ENCODE measurements around the gene CD4. TPM values are rescaled to one million over a fixed set of nuclear protein-coding genes. Genes with fewer than 3 reads are reported as not detected.
"Not testable (repeated sequence)": the region's sequence is repeated elsewhere in the genome, so short reads cannot be mapped to it uniquely, and the experiment has no call there.

The CD4 gene
- total RNA-seq, 1 donor from 2014 or later, result not detected

DNA sequence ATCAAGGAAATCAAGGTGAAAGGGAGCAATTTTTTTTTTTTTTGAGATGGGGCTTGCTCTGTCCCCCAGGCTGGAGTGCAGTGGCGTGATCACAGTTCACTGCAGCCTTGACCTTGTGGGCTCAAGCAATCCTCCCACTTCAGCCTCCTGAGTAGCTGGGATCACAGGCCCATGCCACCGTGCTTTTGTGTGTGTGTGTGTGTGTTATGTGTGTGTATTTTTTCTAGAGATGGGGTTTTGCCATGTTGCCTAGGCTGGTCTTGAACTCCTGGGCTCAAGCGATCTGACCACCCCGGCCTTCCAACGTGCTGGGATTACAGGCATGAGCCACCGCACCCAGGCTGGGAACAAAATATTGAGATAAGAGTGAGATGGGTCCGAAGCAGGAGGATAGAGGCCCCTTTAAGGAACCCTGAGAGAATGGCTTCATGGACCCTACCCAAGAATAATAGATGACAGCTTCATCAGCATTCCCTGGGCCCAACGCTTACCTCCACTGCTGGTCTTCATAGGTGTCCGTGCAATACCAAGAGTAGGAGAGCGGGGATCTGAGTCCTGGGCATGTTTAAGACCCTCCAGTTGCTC lies 60.7 kb downstream of the CD4 start:
- no peak for DNase-seq

DNA sequence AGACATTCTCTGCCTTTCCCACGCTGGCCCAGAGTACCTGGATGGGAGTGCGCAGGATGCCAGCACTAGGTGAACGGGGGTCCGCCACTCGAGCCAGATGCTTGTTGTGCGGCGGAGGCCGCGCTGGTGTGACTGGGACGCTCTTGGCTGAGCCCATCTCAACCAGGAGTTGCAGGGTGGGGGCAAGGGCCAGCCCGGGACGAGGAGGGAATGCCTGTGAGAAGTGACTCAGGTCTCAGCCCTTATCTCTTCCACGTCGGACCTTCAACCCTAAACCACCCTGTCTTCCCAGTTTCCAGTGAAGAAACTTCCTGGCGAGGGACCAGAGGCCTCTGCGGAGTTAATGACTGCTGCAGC lies 61.4 kb downstream of the CD4 start:
- DNase-seq, result peak; percentile 19

- peak; percentile 99 for DNase-seq
These were observed 62.0 kb downstream of the CD4 start, which contains the start of gene CDCA3 for GRCh38 chr12:6851153-6851920. CDCA3 (minus strand) TSS chr12:6851286; CDS start chr12:6850952, 334 bp downstream.

DNA sequence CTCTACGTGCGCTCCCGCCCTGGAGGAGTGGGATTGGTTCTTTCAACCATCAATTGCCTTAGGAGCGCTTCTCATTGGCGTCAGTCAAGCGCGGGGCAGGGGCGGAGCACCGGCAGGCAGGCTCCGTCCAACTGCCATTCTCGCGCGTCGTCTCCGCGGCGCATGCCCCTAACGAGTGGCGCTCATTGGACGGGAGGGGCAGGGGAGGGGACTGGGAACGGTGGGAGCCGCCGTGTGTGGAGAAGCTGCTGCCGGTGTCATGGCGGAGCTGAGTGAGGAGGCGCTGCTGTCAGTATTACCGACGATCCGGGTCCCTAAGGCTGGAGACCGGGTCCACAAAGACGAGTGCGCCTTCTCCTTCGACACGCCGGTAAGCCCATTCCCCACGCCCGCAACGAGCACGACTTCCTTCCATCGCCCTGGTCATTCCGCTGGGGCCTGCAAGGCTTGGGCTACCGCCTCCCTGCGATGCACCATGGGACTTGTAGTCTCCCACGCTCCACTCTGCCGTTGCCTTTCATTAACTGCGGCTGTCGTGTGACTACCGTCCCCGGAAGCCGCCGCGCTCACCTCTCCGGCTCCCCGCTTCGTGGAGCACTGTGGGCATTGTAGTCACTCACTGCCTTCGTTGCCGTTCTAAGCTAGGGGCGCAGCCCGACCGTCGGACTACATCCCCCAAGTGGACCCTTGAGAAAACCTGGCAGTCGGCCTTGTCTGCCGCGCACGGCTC lies 62.8 kb downstream of the CD4 start, which contains the start of gene USP5:
TSS of gene USP5 (plus strand) at position 230 of the 730 bp plus-strand sequence. CDS start at position 260, 30 bp downstream.
- peak; percentile 100 for DNase-seq

DNA sequence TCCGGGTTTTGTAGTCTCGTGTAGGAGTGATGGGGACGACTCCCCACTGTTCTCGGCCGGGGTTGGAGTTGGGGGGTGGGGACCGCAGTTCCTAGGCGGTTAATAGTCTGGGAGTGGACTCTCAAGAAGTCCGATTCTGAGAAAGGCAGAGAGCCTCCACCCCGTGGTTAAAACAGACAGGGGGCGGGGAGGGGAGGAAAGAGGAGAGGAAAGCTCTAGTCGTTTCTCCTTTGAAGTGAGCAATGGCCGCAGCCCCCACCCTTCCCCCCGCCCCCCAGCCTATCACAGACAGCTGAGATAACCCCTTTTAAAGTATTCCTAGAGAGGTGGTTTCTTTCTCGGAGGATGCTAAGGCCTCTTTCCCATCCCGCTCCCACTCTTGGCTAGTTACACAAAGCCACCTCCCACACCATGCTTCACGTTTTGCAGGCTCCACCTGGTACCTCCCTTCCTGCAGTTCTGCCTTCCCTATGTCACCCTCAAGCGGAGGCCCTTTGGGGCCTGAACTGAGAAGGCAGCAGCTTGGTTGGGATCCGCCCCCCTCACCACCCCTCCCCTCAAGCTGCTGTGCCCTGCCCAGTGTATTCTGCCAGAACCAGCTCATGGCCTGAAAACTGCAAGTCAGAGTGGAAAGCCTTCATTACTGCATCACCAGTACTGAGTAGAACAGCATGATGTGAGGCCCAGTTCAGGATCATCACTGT lies 63.5 kb downstream of the CD4 start:
- peak; percentile 50 for DNase-seq

GRCh38 chr12:6853626-6854025 lies 64.3 kb downstream of the CD4 start:
- no peak for DNase-seq

- no peak for DNase-seq
These were observed 64.7 kb downstream of the CD4 start for GRCh38 chr12:6854036-6854435.

- DNase-seq, result no peak
These were observed 66.0 kb downstream of the CD4 start for GRCh38 chr12:6855322-6855721.

DNA sequence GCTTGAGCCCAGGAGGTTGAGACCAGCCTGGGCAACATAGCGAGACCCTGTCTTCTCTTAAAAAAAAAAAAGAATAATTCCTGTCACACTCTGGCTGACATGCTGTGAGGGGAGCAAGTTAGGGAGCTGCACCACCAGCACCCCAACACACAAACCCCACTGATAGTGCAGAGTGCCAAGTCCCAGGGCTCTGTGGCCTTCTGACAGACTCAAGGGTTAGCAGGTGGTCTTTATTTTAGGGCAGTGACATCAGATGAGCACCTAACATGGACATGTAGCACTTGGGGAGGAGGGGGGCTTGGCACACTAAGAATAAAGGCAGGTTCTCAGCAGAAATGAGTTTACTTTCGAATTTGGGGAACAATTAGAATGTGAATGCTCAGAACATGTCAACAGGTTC lies 69.5 kb downstream of the CD4 start:
- DNase-seq, result no peak

GRCh38 chr12:6860116-6860515 lies 70.8 kb downstream of the CD4 start:
- no peak for DNase-seq

GRCh38 chr12:6860942-6861341 lies 71.6 kb downstream of the CD4 start:
- DNase-seq, result no peak

DNA sequence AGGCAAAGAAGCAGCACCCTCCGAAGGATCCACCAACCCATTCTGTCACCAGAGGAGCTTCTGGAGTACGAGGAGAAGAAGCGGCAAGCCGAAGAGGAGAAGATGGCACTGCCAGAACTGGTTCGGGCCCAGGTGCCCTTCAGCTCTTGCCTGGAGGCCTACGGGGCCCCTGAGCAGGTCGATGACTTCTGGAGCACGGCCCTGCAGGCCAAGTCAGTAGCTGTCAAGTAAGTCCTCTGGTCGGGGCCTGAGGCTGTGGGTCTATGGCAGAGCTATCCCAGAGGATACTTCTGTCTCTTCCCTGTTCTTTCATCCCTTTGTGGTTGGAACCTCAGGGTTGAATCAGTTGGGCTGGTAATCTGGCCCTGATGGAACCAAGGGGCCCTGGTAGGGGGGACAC lies 72.1 kb downstream of the CD4 start:
- no peak for DNase-seq

GRCh38 chr12:6863033-6863432 lies 73.7 kb downstream of the CD4 start:
- no peak for DNase-seq

- no peak for DNase-seq
These were observed 74.4 kb downstream of the CD4 start for GRCh38 chr12:6863586-6864321.

DNA sequence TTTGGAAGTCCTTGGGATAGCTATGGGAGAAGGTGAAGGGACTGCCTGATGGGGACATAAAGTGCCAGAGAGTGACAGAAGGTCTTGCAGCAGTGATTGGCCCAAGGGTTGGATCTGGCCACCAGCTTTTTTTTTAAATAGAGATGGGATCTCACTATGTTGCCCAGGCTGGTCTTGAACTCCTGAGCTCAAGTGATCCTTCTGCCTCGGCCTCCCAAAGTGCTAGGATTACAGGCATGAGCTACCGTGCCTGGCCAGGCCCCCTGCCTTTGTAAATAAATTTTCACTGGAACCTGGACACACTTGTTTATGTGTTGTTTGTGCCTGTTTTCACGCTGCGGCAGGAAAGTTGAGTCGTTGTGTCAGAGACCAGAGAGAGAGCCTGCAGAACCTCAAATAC lies 76.0 kb downstream of the CD4 start:
- DNase-seq, result not testable (repeated sequence)

GRCh38 chr12:6866163-6866919 lies 77.0 kb downstream of the CD4 start:
- DNase-seq, result no peak

GRCh38 chr12:6866920-6867412 lies 77.6 kb downstream of the CD4 start:
- DNase-seq, result no peak

GRCh38 chr12:6867413-6868210 lies 78.3 kb downstream of the CD4 start, which contains the start of gene TPI1:
TPI1 (plus strand) TSS chr12:6867531; CDS start chr12:6867567, 36 bp downstream.
- peak; percentile 86 for DNase-seq

DNA sequence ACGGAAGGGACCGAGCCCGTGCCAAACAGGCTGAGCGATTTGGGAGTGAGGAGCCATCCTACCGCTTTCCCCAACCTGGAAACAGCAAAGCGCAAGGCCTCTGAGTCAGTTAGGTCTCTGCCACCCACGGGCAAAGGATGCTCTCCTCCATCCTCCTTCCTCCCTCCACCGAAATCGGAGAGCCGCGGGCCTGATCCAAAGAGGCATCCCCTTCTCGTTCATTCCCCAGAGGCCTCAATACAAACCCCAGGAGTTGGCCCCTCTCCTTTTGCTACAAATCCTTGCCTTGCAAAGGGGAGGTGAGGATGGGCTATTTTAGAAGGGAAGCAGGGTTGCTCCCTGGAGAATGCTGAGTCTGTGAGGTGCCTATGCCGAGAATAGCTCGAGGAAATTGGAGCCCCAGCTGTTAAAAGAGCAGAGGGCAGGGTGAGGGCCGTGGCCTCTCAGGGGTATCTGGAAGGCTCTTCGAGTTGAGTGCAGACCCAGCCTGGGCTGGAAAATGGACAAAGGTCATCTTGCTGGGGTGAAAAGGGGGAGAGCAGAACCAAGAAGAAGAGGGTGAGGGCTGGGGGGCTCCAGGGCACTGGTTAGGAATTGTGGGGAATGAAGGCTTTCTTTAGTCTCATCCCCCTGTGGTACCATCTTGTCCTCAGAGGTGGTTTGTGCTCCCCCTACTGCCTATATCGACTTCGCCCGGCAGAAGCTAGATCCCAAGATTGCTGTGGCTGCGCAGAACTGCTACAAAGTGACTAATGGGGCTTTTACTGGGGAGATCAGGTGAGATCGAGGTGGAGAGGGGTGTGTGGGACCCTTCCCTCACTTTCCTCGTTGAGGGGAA lies 79.1 kb downstream of the CD4 start:
- peak; percentile 32 for DNase-seq

Measured in dermis blood vessel endothelial cell (primary cell).